ENCODE data around the gene SAPCD2. TPM values are rescaled to one million over a fixed set of nuclear protein-coding genes. Genes with fewer than 3 reads are reported as not detected.

The SAPCD2 gene
- total RNA-seq, 8 experiments from 2014 or later, result 0.31 to 12.5 (median 6.4) TPM

DNA sequence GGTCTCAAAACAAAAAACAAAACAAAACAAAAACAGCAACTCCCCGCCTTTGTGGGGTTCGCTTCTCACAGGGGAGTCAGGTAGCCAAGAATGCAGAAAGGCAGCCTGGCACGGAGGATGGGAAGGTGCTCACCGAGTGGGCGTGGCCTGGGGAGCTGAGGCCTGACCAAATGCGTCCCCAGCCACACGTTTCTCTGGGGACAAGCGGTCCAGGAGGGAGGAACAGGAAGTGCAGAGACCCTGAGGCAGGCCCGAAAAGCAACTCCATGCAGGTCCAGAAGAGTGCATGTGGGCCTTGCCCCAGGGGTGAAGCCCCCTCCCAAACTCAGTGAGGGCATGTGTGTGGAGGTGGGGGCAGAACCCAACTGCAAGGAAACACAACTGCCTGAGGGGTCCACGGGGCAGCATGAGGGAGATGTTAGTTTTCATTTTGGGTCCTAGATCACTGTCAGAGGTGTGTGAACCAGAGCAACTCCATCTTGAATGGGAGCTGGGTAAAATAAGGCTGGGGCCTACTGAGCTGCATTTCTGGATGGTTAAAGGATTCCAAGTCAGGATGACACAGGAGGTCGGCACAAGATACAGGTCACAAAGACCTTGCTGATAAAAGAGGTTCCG is 4.4 kb upstream of the SAPCD2 start:
- in situ Hi-C loops (cut with MboI; ENCODE audit: low pct_unique_long_range_greater_than_20kb in 2 of 9, low sequenced_read_pairs in 9 of 9, unreplicated experiment in 9 of 9), result no loop called here
- ATAC-seq (replicated peaks in 6 of 8), result no peak
- H3K27ac ChIP-seq, result no peak overlapping the region
- 71 to 100% (median 83%) methylated on average over 1 to 7 of the region's 12 CpGs; no CpG with 5 or more reads in 4 of the 10 experiments for WGBS, 10 experiments
- no peak overlapping the region for H3K4me3 ChIP-seq
- peaks cover 13 to 16% of the 10 kb centered on the region in 2 donors for H3K4me1 ChIP-seq (replicated peaks in 1 of 2)

DNA sequence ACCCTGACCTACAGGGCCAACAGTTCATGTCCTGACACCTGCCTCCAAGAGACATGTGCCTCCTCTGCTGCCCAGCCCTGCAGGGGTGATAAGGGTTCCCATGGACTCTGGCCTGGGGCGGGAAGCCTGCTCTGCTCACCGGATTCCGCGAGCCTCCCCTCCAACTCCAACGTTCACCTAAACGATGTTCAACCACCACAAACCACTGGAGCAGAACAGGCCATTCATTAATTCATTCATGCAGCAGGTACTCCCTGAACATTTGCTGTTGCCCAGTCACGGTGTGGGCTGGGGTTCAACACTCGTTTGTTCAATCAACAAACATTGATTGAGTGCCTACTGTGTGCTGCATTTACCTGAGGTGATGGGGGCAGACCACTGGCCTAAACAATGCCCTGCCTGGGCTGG is 3.6 kb upstream of the SAPCD2 start:
- 80 to 100% (median 89%) methylated on average over 1 to 7 of the region's 8 CpGs; no CpG with 5 or more reads in 6 of the 10 experiments for WGBS, 10 experiments
- no peak overlapping the region for H3K4me3 ChIP-seq
- in situ Hi-C loops (cut with MboI; ENCODE audit: low pct_unique_long_range_greater_than_20kb in 2 of 9, low sequenced_read_pairs in 9 of 9, unreplicated experiment in 9 of 9), result no loop called here
- ATAC-seq (replicated peaks in 6 of 8), result no peak
- H3K27ac ChIP-seq, result no peak overlapping the region
- H3K4me1 ChIP-seq (replicated peaks in 1 of 2), result peaks cover 13 to 16% of the 10 kb centered on the region in 2 donors

DNA sequence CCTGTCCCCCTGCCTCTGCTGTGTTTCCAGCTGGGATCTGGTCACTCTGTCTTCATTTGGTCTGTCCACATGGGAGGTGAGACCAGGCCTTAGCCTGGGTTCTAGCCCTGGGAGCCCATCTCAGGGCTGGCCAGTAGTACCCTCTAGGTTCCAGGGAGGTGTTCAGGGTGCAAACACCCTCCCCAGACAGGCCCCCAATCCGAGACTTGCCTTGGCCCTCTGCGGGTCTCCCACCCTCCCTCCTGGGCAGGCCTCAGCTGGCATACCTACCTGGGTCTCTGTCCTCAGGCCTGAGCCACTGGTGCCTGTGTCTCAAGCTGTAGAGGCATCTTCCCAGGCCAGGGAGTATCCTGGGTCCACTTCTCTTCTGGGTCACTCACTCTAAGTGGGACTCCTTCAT is 925 bp upstream of the SAPCD2 start:
- ATAC-seq (replicated peaks in 6 of 8), result no peak

DNA sequence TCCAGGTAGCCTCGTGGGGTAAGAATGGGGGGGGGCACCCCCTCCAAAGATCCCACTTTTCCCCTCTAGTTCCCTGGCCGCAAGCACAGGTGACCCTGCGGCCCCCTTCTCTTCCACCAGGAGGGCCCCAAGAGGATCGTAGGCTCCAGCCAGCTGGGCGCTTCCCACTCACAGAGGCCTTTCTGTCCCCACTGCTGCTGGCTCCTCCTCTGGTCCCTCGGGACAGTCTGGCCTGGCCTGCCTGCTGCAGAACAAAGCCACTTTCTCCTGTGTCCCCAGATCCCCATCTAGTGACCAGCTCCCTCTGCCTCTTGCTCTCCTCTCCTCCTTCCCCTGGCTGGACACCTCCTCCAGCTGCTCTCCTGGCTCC is 534 bp upstream of the SAPCD2 start:
- in situ Hi-C loops (cut with MboI; ENCODE audit: low pct_unique_long_range_greater_than_20kb in 2 of 9, low sequenced_read_pairs in 9 of 9, unreplicated experiment in 9 of 9), result no loop called here
- Histone ChIP-seq H3K27ac (peak overlapping the region; percentile 61 to 88), H3K4me1 (replicated peaks in 1 of 2) (peaks cover 11 to 15% of the 10 kb centered on the region in 2 donors), H3K4me3 (peak overlapping the region; percentile 38 to 58 (median 46))
- peak; percentile 7 to 81 (median 72) for ATAC-seq (replicated peaks in 6 of 8)
- WGBS, 10 experiments, result 0 to 10% methylated on average over 1 to 2 of the region's 6 CpGs; no CpG with 5 or more reads in 8 of the 10 experiments

More for the DNA sequence above, 925 bp upstream of the SAPCD2 start:
- H3K4me3 ChIP-seq, result peak overlapping the region in 3 of 5 donors; percentile 46 to 58 (median 51)
- peak overlapping the region; percentile 61 to 88 for H3K27ac ChIP-seq
- in situ Hi-C loops (cut with MboI; ENCODE audit: low pct_unique_long_range_greater_than_20kb in 2 of 9, low sequenced_read_pairs in 9 of 9, unreplicated experiment in 9 of 9), result no loop called here
- peaks cover 11 to 15% of the 10 kb centered on the region in 2 donors for H3K4me1 ChIP-seq (replicated peaks in 1 of 2)
- 60 to 80% methylated on average over 1 of the region's 2 CpGs; no CpG with 5 or more reads in 8 of the 10 experiments for WGBS, 10 experiments

DNA sequence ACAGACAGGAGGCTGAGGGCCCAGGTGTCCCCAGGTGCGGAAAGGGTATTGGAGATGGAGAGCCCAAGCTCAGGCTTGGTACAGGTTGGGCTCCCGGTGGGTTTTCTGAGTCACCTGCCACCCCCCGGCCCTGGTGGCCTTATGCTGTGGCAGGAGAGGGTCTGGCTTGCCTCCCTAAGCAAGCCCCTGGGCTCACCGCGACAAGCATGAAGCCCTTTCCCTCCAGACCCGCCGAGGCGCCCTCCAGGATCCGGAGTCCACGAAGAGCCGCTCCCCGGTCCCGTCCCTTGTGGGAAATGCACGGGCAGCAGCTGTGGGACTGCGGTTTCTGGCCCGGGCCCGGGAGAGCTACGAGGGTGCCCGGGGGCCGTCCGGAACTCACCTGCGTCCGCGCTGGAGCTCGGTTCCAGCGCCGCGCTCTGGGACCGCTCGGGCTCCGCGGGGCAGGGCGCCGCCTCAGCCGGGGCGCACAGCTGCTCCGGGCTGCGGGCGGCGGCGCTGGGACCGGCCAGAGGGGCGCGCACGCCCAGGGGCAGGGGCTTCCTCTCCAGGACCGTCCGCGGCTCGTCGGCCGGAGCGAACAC is 757 bp downstream of the SAPCD2 start:
- H3K4me3 ChIP-seq, result peak overlapping the region; percentile 38 to 58 (median 46)

GRCh38 chr9:137068539-137069507 is 1.5 kb downstream of the SAPCD2 start:
- no peak for ATAC-seq (replicated peaks in 6 of 8)
- in situ Hi-C loops (cut with MboI; ENCODE audit: low pct_unique_long_range_greater_than_20kb in 2 of 9, low sequenced_read_pairs in 9 of 9, unreplicated experiment in 9 of 9), result no loop called here
- H3K4me1 ChIP-seq (replicated peaks in 1 of 2), result peaks cover 11 to 15% of the 10 kb centered on the region in 2 donors
- H3K27ac ChIP-seq, result no peak overlapping the region
- peak overlapping the region in 4 of 5 donors; percentile 38 to 58 (median 48) for H3K4me3 ChIP-seq
- WGBS, 10 experiments, result 50 to 93% (median 80%) methylated on average over 1 to 4 of the region's 17 CpGs; no CpG with 5 or more reads in 7 of the 10 experiments

More for the DNA sequence above, 757 bp downstream of the SAPCD2 start:
- H3K4me1 ChIP-seq (replicated peaks in 1 of 2), result peaks cover 11 to 15% of the 10 kb centered on the region in 2 donors
- no peak overlapping the region for H3K27ac ChIP-seq
- WGBS, 10 experiments, result 0 to 20% (median 5%) methylated on average over 1 to 11 of the region's 52 CpGs; no CpG with 5 or more reads in 6 of the 10 experiments
- in situ Hi-C loops (cut with MboI; ENCODE audit: low pct_unique_long_range_greater_than_20kb in 2 of 9, low sequenced_read_pairs in 9 of 9, unreplicated experiment in 9 of 9), result no loop called here
- peak in 4 of 8 experiments; percentile 2 to 27 (median 4) for ATAC-seq (replicated peaks in 6 of 8)

- ATAC-seq (replicated peaks in 6 of 8), result peak in 3 of 8 experiments; percentile 7 to 51 (median 15)
- 32 to 100% (median 67%) methylated on average over 2 to 6 of the region's 12 CpGs; no CpG with 5 or more reads in 5 of the 10 experiments for WGBS, 10 experiments
- in situ Hi-C loops (cut with MboI; ENCODE audit: low pct_unique_long_range_greater_than_20kb in 2 of 9, low sequenced_read_pairs in 9 of 9, unreplicated experiment in 9 of 9), result no loop called here
- Histone ChIP-seq H3K27ac (no peak overlapping the region), H3K4me3 (peak overlapping the region in 1 of 5 donors; percentile 58), H3K4me1 (replicated peaks in 1 of 2) (peaks cover 11 to 15% of the 10 kb centered on the region in 2 donors)
These were observed 2.4 kb downstream of the SAPCD2 start for GRCh38 chr9:137067860-137068538.

DNA sequence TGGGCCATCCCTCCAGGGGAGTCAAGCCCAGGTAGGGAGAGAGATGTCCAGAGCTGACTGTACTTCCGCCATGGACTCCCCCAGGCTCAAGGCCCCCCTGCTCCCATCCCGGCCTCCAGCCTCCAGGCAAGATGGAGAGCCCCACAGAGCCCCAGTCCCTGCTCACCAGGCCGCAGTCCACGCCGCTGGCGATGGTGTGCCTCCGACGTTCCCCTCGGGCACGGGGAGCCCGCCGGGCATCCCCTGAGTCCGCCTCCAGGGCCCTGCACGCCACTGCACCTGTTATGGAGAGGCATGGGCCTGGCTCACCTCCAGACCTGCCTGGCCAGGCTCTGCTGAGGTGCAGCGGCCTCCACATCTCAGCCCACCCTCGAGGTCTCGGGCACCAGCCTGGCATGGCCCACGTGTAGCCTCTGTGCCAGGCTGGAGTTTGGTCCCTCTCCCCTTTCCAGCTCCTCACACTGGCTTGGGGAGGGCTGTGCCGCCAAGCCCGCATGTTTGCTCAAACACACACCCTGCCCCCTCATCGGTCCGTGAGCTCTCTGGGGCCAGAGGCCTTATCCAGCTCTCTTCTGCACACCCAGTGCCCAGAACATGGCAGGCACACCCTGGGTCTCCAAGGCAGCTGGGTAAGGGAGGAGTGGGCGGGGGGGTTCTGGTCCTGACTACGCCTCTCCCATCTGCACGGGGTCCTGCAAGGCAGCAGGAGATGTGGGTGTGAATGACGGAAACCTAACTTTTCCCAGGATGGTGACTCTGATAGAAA is 4.1 kb downstream of the SAPCD2 start:
- H3K4me1 ChIP-seq (replicated peaks in 1 of 2), result peaks cover 6 to 10% of the 10 kb centered on the region in 2 donors
- in situ Hi-C loops (cut with MboI; ENCODE audit: low pct_unique_long_range_greater_than_20kb in 2 of 9, low sequenced_read_pairs in 9 of 9, unreplicated experiment in 9 of 9), result no loop called here
- no peak for ATAC-seq (replicated peaks in 6 of 8)
- WGBS, 10 experiments, result 80 to 99% (median 87%) methylated on average over 4 to 14 of the region's 26 CpGs; no CpG with 5 or more reads in 7 of the 10 experiments
- no peak overlapping the region for H3K27ac ChIP-seq
- no peak overlapping the region for H3K4me3 ChIP-seq

GRCh38 chr9:137065336-137065967 is 4.9 kb downstream of the SAPCD2 start:
- no peak for ATAC-seq (replicated peaks in 6 of 8)

GRCh38 chr9:137064880-137065164 is 5.5 kb downstream of the SAPCD2 start:
- H3K4me3 ChIP-seq, result no peak overlapping the region
- no peak for ATAC-seq (replicated peaks in 6 of 8)
- WGBS, 10 experiments, result no CpG with 5 or more reads among the region's 12 CpGs
- no peak overlapping the region for H3K27ac ChIP-seq
- in situ Hi-C loops (cut with MboI; ENCODE audit: low pct_unique_long_range_greater_than_20kb in 2 of 9, low sequenced_read_pairs in 9 of 9, unreplicated experiment in 9 of 9), result no loop called here
- H3K4me1 ChIP-seq (replicated peaks in 1 of 2), result peaks cover 0 to 4% of the 10 kb centered on the region in 2 donors

More at GRCh38 chr9:137065336-137065967, 4.9 kb downstream of the SAPCD2 start:
- peaks cover 0 to 4% of the 10 kb centered on the region in 2 donors for H3K4me1 ChIP-seq (replicated peaks in 1 of 2)
- H3K27ac ChIP-seq, result no peak overlapping the region
- H3K4me3 ChIP-seq, result no peak overlapping the region
- in situ Hi-C loops (cut with MboI; ENCODE audit: low pct_unique_long_range_greater_than_20kb in 2 of 9, low sequenced_read_pairs in 9 of 9, unreplicated experiment in 9 of 9), result no loop called here
- WGBS, 10 experiments, result 87 to 100% (median 100%) methylated on average over 1 to 10 of the region's 23 CpGs; no CpG with 5 or more reads in 5 of the 10 experiments

- in situ Hi-C loops (cut with MboI; ENCODE audit: low pct_unique_long_range_greater_than_20kb in 2 of 9, low sequenced_read_pairs in 9 of 9, unreplicated experiment in 9 of 9), result no loop called here
These were observed 6.1 kb downstream of the SAPCD2 start for GRCh38 chr9:137064027-137064879.

More at GRCh38 chr9:137064027-137064879, 6.1 kb downstream of the SAPCD2 start:
- peak; percentile 50 to 85 (median 64) for ATAC-seq (replicated peaks in 6 of 8)
- 0 to 87% (median 0%) methylated on average over 1 to 10 of the region's 55 CpGs; no CpG with 5 or more reads in 7 of the 10 experiments for WGBS, 10 experiments
- no peak overlapping the region for H3K4me3 ChIP-seq
- peaks cover 0 to 4% of the 10 kb centered on the region in 2 donors for H3K4me1 ChIP-seq (replicated peaks in 1 of 2)
- H3K27ac ChIP-seq, result no peak overlapping the region
